ENCODE measurements around the gene DMAC2L.

DNA sequence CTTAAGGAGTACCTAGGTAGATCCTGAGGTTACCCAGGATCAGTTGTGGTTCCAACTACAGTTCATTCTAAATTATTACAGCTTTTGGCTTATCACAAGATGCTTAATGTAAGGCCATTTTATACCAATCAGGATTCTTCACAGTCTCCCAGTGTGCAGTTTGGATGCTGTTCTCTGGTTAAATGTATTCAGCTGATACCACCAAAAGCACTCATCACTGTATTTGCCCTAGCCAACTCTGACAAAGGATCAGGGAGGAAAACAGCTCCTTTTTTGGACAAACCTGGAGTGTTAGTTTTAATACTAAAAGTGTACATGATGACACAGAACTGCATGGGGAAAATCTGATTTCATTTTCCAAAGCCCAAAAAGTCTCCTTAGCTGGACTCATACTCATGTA is 19.5 kb downstream of the DMAC2L start:
- no peak for TF ChIP-seq CTCF (conservative IDR thresholded peaks at IDR 0.05; ENCODE audit: low read length)
- no peak for TF ChIP-seq EZH2phosphoT487 (IDR thresholded peaks at IDR 0.05; ENCODE audit: borderline replicate concordance)
